ENCODE results near the gene EBP.

EBP gene

DNA sequence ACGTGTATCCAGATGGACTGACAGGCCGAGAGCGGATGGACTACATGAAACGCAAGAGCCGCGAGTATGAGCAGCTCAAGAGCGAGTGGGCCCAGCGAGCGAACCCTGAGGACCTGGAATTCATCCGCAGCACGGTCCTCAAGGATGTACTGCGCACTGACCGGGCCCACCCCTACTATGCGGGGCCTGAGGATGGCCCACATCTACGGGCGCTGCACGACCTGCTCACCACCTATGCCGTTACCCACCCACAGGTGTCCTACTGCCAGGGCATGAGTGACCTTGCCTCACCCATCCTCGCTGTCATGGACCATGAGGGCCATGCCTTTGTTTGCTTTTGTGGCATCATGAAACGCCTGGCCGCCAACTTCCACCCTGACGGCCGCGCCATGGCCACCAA, 38.0 kb downstream of the EBP start:
- no peak for DNase-seq (ENCODE audit: low spot score)

DNA sequence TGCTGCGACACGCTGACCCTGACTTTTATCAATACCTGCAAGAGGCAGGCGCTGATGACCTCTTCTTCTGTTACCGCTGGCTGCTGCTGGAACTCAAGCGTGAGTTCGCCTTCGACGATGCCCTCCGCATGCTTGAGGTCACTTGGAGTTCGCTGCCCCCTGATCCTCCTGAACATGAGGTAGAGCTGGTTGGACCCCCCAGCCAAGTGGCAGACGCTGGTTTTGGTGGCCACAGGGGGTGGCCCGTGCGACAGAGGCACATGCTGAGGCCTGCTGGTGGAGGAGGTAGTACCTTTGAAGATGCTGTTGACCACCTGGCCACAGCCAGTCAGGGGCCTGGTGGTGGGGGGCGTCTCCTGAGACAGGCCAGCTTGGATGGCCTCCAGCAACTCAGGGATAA, 38.4 kb downstream of the EBP start:
- TF ChIP-seq, protein P1, sequence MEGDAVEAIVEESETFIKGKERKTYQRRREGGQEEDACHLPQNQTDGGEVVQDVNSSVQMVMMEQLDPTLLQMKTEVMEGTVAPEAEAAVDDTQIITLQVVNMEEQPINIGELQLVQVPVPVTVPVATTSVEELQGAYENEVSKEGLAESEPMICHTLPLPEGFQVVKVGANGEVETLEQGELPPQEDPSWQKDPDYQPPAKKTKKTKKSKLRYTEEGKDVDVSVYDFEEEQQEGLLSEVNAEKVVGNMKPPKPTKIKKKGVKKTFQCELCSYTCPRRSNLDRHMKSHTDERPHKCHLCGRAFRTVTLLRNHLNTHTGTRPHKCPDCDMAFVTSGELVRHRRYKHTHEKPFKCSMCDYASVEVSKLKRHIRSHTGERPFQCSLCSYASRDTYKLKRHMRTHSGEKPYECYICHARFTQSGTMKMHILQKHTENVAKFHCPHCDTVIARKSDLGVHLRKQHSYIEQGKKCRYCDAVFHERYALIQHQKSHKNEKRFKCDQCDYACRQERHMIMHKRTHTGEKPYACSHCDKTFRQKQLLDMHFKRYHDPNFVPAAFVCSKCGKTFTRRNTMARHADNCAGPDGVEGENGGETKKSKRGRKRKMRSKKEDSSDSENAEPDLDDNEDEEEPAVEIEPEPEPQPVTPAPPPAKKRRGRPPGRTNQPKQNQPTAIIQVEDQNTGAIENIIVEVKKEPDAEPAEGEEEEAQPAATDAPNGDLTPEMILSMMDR (IDR thresholded peaks at IDR 0.05; ENCODE audit: extremely low read depth, missing control alignments): no peak
- DNase-seq (ENCODE audit: low spot score): no peak

More for the DNA sequence above, 38.0 kb downstream of the EBP start:
- TF ChIP-seq, protein P1 (IDR thresholded peaks at IDR 0.05; ENCODE audit: extremely low read depth, missing control alignments): no peak

DNA sequence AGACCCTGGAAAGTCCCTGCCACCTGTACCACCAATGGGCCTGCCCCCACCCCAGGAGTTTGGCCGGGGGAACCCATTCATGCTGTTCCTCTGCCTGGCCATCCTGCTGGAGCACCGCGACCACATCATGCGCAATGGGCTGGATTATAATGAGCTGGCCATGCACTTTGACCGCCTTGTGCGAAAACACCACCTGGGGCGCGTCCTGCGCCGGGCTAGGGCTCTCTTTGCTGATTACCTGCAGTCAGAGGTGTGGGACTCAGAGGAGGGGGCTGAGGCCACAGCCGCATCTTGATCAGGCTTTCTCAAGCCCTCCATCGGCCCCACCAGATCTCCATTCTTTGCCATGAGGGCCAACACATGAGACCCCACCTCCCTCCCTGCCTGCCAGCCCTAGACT, 39.1 kb downstream of the EBP start:
- TF ChIP-seq, protein P1 (IDR thresholded peaks at IDR 0.05; ENCODE audit: extremely low read depth, missing control alignments): no peak
- DNase-seq (ENCODE audit: low spot score): no peak

DNA sequence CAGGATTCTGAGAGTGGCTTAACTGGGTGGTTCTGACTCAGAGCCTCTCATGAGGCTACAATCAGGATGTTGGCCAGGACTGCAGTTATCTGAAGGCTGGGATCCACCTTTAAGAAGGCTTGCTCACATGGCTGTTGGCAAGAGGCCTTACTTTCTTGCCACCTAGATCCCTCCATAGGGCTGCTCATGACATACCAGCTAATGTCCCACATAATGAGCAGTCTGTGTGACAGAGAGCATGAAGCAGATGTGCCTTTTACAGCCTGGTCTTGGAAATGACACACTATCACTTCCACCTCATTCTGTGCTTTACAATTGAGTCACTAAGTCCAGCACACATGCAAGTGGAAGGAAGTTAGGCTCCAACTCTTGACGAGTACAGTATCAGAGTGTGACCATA, 48.4 kb downstream of the EBP start:
- TF ChIP-seq, protein P1 (IDR thresholded peaks at IDR 0.05; ENCODE audit: extremely low read depth, missing control alignments): no peak
- peak; percentile 16 for DNase-seq (ENCODE audit: low spot score)

DNA sequence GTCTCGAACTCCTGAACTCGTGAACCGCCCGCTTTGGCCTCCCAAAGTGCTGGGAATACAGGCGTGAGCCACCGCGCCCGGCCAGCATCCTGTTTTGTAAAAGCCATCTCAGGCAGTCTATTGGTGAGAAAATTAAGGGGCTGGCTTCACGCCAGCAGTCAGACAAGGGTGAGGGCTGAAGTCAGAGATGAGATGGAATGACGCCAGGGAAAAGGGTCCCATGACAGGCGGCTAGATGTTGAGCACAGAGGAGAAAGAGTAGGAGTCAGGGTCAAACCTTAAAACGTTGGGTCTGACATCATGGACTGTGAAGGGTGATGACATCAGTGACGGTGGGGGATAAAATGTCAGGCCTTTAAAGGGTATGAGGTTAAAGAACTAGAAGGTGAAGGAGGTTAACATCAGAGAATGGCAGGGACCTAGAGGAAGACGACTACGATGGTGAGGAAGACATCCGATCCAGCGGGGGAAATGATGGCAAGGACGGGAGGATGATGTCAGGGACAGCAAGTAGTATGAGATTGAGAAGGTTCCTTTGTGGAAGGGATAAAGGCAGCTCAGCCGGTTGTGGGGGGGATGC, 52.2 kb downstream of the EBP start:
- TF ChIP-seq, protein P1 (IDR thresholded peaks at IDR 0.05; ENCODE audit: extremely low read depth, missing control alignments): no peak
- no peak for DNase-seq (ENCODE audit: low spot score)

DNA sequence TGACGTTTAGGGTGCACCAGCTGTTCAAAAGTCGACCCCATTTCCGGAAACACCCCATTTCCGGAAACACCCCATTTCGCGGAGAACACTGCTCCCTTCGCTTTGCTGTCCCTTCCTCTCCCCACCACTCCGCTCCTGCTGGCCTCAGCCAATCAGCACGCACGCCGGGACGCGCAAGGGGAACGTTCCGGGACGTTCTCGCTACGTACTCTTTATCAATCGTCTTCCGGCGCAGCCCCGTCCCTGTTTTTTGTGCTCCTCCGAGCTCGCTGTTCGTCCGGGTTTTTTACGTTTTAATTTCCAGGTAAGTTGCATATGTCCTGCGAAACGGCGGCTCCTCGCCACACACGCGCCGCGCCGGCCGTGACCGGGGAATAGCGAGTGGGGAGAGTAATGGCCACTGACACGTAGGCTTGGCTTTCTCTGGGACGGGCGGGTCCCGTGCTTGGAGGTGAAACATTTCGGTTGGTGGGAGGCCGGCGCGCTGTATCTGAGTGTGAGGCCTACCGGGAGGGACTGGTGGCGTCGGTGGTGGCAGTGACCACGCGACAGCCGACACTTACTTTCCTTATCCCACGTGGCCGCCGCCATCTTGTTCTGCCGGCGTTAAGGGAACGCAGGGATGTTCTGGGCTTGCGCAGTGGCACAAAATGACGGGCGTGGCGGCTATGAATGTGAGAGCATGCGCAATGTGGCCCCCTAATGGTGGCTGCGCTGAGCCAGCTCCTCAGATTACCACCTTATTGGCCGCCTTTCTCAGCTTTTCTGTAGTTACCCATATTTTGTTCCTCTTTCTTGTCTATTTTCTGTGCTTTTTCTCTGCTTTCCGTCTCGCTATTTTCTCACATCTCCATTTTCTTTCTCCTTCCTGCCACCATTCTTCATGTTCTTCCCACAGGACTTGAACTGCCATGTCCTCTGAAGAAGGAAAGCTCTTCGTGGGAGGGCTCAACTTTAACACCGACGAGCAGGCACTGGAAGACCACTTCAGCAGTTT, 53.0 kb downstream of the EBP start, which contains the start of gene RBM3:
TSS of gene RBM3 (plus strand) at position 215 of the 997 bp plus-strand sequence. CDS start at position 912, 697 bp downstream.
- TF ChIP-seq, protein P1 (IDR thresholded peaks at IDR 0.05; ENCODE audit: extremely low read depth, missing control alignments): no peak
- DNase-seq (ENCODE audit: low spot score): peak; percentile 81

DNA sequence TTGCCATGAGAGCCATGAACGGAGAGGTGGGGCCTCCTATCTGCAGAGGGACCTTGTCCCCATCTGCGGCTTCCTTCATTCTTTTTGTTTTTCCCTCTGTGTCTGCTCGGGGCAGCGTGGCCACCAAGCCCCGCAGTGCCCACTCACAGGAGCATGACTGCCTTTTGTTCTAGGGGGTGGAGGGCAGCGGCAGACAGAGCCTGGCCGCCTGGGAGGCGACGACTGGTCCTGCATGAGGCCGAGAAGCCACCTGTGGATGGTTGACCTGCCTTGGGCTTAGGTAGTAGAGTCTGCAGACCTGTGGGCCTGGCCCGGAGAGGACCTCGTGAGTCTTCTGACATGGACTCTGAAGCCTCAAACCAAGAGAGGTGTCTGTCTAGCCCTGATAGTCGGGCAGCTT, 54.0 kb downstream of the EBP start:
- DNase-seq (ENCODE audit: low spot score): no peak
- TF ChIP-seq, protein P1 (IDR thresholded peaks at IDR 0.05; ENCODE audit: extremely low read depth, missing control alignments): no peak
